Endodermal cell (in vitro differentiated cells): ENCODE data around the gene ZNF398. TPM values are rescaled to one million over a fixed set of nuclear protein-coding genes. Genes with fewer than 3 reads are reported as not detected.

ENCODE experiments used
- DNase-seq: peaks from one replicate; pipeline ENCODE4 v3.0.0-alpha.2; 2017
- H3K27ac ChIP-seq: 2 replicates; pipeline ENCODE4 v1.5.1; 2013; ENCODE audit warnings: mild to moderate bottlenecking, low read depth, low read length, moderate library complexity
- H3K27me3 ChIP-seq: 2 replicates; pipeline ENCODE4 v1.6.1; 2013; ENCODE audit warnings: mild to moderate bottlenecking, low read length, moderate library complexity; ENCODE audit not compliant: insufficient read depth, control insufficient read depth, poor library complexity, severe bottlenecking
- H3K36me3 ChIP-seq: 2 replicates; pipeline ENCODE4 v1.7.0; 2013; ENCODE audit warnings: mild to moderate bottlenecking, low read length, moderate library complexity; ENCODE audit not compliant: control insufficient read depth, insufficient read depth
- H3K4me1 ChIP-seq: one replicate; pipeline ENCODE4 v1.7.0; 2013; ENCODE audit warnings: low read length; ENCODE audit not compliant: control insufficient read depth, insufficient read depth
- H3K4me3 ChIP-seq: 2 replicates; pipeline ENCODE4 v1.5.1; 2013; ENCODE audit warnings: mild to moderate bottlenecking, low read length, moderate library complexity
- H3K9ac ChIP-seq: 2 replicates; pipeline ENCODE4 v1.6.1; 2013; ENCODE audit warnings: mild to moderate bottlenecking, low read length, moderate library complexity; ENCODE audit not compliant: poor library complexity, severe bottlenecking; ENCODE audit errors: extremely low read depth
- H3K9me3 ChIP-seq: 2 replicates; pipeline ENCODE4 v1.6.1; 2013; ENCODE audit warnings: mild to moderate bottlenecking, low read length, moderate library complexity; ENCODE audit not compliant: control insufficient read depth
- H3K27ac Mint-ChIP-seq: 2 replicates; pipeline ENCODE4 v1.8.0; 2020; ENCODE audit warnings: mixed read lengths
- H3K27me3 Mint-ChIP-seq: 2 replicates; pipeline ENCODE4 v1.8.0; 2021; ENCODE audit warnings: mild to moderate bottlenecking, mixed read lengths; ENCODE audit not compliant: insufficient read depth
- H3K36me3 Mint-ChIP-seq: 2 replicates; pipeline ENCODE4 v1.8.0; 2020; ENCODE audit warnings: low read depth, mixed read lengths
- H3K4me1 Mint-ChIP-seq: 2 replicates; pipeline ENCODE4 v1.8.0; 2020; ENCODE audit warnings: mixed read lengths
- H3K4me3 Mint-ChIP-seq: 2 replicates; pipeline ENCODE4 v1.8.0; 2020; ENCODE audit warnings: mild to moderate bottlenecking, moderate library complexity, mixed read lengths
- H3K9me3 Mint-ChIP-seq: 2 replicates; pipeline ENCODE4 v1.8.0; 2020; ENCODE audit warnings: mild to moderate bottlenecking, mixed read lengths
- WGBS, 2 experiments: methylation state at CpG; one replicate each; pipeline versions ENCODE4 v1.1.5 to v1.1.7; 2013; ENCODE audit warnings: missing lambda C conversion rate in 2 of 2, mixed read lengths in 1 of 2; ENCODE audit not compliant: insufficient coverage in 1 of 2, insufficient read length in 1 of 2; 5-methylcytosine and 5-hydroxymethylcytosine counted together
- total RNA-seq, 2 donors: library from RNA; stranded (reverse); fragmentation: NEBNext Ultra II Directional in 1 of 2; extraction: Animal tissue kit (Norgen Biotek cat#: 25700) in 1 of 2; gene quantifications; 2 replicates in 1 of 2; 3 replicates in 1 of 2; pipeline ENCODE4 v1.2.1, GENCODE V29; 2021
- TF ChIP-seq, protein P1 (sequence below): fragments of 200-600 bp; sonication (generic); conservative IDR thresholded peaks from 2 replicates; pipeline ENCODE4 v1.5.0; 2021; ENCODE audit warnings: antibody characterized with exemption, mild to moderate bottlenecking

ZNF398 gene
- total RNA-seq, 2 donors from 2014 or later, result 13.4 to 21.2 TPM

DNA sequence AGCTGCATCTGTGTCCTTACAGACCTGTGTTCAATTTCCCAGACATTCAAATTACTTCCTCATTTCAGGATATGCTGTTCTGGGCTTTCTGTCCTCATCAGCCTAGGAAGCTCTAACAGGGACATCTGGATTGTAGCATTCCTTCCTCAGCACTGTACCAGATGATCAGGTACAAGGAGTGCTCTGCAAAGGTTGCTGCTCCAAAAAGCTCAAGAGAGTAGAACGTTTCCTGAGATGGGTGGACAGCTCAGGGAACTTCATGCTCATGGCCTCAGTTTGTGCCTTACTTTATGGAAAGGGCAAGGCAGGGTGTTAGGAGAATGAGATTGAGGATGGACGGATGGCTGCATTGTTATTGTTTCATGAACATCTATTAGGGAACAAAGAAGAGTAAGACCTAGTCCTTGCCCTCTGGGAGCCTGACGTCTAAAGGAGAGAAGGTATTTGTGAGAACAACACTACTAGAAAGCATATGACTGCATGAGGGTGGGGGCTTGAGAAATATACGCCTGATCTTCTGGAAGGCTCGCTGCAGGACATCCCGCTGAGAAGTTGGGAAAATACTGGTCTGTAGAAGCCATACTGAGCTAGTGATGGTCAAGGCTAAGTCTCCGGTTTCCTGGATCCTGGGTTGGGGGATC is 81.7 kb downstream of the ZNF398 start:
- TF ChIP-seq, protein P1, sequence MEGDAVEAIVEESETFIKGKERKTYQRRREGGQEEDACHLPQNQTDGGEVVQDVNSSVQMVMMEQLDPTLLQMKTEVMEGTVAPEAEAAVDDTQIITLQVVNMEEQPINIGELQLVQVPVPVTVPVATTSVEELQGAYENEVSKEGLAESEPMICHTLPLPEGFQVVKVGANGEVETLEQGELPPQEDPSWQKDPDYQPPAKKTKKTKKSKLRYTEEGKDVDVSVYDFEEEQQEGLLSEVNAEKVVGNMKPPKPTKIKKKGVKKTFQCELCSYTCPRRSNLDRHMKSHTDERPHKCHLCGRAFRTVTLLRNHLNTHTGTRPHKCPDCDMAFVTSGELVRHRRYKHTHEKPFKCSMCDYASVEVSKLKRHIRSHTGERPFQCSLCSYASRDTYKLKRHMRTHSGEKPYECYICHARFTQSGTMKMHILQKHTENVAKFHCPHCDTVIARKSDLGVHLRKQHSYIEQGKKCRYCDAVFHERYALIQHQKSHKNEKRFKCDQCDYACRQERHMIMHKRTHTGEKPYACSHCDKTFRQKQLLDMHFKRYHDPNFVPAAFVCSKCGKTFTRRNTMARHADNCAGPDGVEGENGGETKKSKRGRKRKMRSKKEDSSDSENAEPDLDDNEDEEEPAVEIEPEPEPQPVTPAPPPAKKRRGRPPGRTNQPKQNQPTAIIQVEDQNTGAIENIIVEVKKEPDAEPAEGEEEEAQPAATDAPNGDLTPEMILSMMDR, result no peak
- H3K27me3 ChIP-seq, result no peaks in the 10 kb centered on the region
- H3K27me3 Mint-ChIP-seq, result no peaks in the 10 kb centered on the region
- H3K9me3 ChIP-seq, result no peaks in the 10 kb centered on the region
- no peaks in the 10 kb centered on the region for H3K4me1 Mint-ChIP-seq
- WGBS, 2 experiments, result 69 to 77% methylated on average over 6 to 7 of the region's 7 CpGs
- no peaks in the 10 kb centered on the region for H3K9me3 Mint-ChIP-seq
- H3K27ac ChIP-seq, result no peak overlapping the region
- H3K4me3 ChIP-seq, result no peak overlapping the region
- DNase-seq, result no peak
- H3K9ac ChIP-seq, result no peak overlapping the region
- H3K4me3 Mint-ChIP-seq, result no peak overlapping the region
- H3K27ac Mint-ChIP-seq, result no peak overlapping the region
- H3K4me1 ChIP-seq, result no peaks in the 10 kb centered on the region
- H3K36me3 Mint-ChIP-seq, result peaks cover 16% of the 10 kb centered on the region
- peaks cover 5% of the 10 kb centered on the region for H3K36me3 ChIP-seq

DNA sequence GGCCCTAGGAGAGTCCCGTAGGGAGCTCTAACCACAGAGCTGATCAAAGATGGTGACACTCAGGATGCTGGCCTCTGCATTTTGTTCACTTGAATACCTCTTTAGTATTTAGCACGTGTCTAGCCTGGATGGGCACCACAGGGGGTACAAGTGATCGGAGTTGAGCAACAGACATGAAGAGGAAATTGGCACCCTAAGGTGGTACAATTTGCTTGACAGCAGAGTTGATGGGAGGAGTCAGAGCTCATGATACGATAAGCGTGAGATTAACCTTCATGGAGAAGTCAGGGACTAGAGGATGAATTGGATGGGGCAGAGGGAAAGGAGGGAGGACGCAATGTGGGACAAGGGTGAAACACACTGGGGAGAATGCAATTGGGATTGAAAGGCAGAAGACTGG is 82.3 kb downstream of the ZNF398 start:
- no peaks in the 10 kb centered on the region for H3K27me3 Mint-ChIP-seq
- no peaks in the 10 kb centered on the region for H3K27me3 ChIP-seq
- H3K4me3 ChIP-seq, result no peak overlapping the region
- no peak for DNase-seq
- H3K9me3 ChIP-seq, result no peaks in the 10 kb centered on the region
- no peak overlapping the region for H3K27ac ChIP-seq
- no peaks in the 10 kb centered on the region for H3K4me1 ChIP-seq
- 77 to 80% methylated on average over 5 to 6 of the region's 6 CpGs for WGBS, 2 experiments
- H3K9me3 Mint-ChIP-seq, result no peaks in the 10 kb centered on the region
- TF ChIP-seq, protein P1, result no peak
- H3K9ac ChIP-seq, result no peak overlapping the region
- H3K36me3 ChIP-seq, result peaks cover 5% of the 10 kb centered on the region
- no peaks in the 10 kb centered on the region for H3K4me1 Mint-ChIP-seq
- H3K4me3 Mint-ChIP-seq, result no peak overlapping the region
- peaks cover 16% of the 10 kb centered on the region for H3K36me3 Mint-ChIP-seq
- no peak overlapping the region for H3K27ac Mint-ChIP-seq

DNA sequence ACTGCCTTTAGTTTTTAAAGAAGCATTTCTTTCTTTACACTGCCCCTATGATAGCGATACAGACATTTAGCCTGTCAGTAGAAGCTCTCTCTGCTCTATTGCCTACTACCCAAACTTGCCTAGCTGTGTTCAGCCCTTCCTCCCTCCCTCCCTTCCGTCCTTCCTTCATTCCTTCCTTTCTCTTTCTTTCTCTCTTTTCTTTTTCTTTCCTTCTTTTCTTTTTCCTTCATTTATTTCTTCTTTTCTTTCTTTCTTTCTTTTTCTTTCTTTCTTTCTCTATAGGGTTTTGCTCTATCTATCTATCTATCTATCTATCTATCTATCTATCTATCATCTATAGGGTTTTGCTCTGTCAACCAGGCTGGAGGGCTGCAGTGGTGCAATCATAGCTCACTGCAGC is 85.1 kb downstream of the ZNF398 start:
- Histone ChIP-seq H3K36me3 (no peaks in the 10 kb centered on the region), H3K27ac (no peak overlapping the region)

More for the DNA sequence above, 85.1 kb downstream of the ZNF398 start:
- TF ChIP-seq, protein P1, result no peak
- Mint-ChIP-seq H3K27ac (no peak overlapping the region), H3K9me3 (no peaks in the 10 kb centered on the region), H3K27me3 (peaks cover 8% of the 10 kb centered on the region), H3K4me1 (no peaks in the 10 kb centered on the region), H3K36me3 (no peaks in the 10 kb centered on the region), H3K4me3 (no peak overlapping the region)
- Histone ChIP-seq H3K27me3 (peaks cover 2% of the 10 kb centered on the region), H3K9me3 (no peaks in the 10 kb centered on the region), H3K4me1 (no peaks in the 10 kb centered on the region), H3K9ac (no peak overlapping the region), H3K4me3 (no peak overlapping the region)
- DNase-seq, result no peak
- 81 to 96% methylated on average over 2 of the region's 2 CpGs for WGBS, 2 experiments

Other genes starting within 250 kb of the ZNF398 start
- 100 to 1,000 TPM; 369 to 402 TPM for gene PDIA4, start 118.9 kb upstream of the ZNF398 start, total RNA-seq
- 10 to 100 TPM; 12.0 to 13.3 TPM for gene ZNF786, start 56.7 kb upstream of the ZNF398 start, total RNA-seq
- gene ZNF425, start 21.1 kb upstream of the ZNF398 start, total RNA-seq, result 1 to 10 TPM; 2.1 to 2.7 TPM
- 10 to 100 TPM; 28.8 to 29.8 TPM for gene ZNF282, start 48.1 kb downstream of the ZNF398 start, total RNA-seq
- 10 to 100 TPM; 15.8 to 17.6 TPM for gene ZNF212, start 92.2 kb downstream of the ZNF398 start, total RNA-seq
- 10 to 100 TPM; 12.1 to 13.2 TPM for gene ZNF783, start 114.7 kb downstream of the ZNF398 start, total RNA-seq